HG03354 (cell line): ENCODE results near the gene SEC24C.
"Not testable (repeated sequence)": the region's sequence is repeated elsewhere in the genome, so short reads cannot be mapped to it uniquely, and the experiment has no call there.

Source experiments
- ATAC-seq: cut with Tn5 transposase; IDR thresholded peaks from one replicate; pipeline ENCODE4 v1.9.1; 2021; ENCODE audit warnings: mild to moderate bottlenecking; ENCODE audit not compliant: unreplicated experiment, poor library complexity, severe bottlenecking

SEC24C gene, protein sequence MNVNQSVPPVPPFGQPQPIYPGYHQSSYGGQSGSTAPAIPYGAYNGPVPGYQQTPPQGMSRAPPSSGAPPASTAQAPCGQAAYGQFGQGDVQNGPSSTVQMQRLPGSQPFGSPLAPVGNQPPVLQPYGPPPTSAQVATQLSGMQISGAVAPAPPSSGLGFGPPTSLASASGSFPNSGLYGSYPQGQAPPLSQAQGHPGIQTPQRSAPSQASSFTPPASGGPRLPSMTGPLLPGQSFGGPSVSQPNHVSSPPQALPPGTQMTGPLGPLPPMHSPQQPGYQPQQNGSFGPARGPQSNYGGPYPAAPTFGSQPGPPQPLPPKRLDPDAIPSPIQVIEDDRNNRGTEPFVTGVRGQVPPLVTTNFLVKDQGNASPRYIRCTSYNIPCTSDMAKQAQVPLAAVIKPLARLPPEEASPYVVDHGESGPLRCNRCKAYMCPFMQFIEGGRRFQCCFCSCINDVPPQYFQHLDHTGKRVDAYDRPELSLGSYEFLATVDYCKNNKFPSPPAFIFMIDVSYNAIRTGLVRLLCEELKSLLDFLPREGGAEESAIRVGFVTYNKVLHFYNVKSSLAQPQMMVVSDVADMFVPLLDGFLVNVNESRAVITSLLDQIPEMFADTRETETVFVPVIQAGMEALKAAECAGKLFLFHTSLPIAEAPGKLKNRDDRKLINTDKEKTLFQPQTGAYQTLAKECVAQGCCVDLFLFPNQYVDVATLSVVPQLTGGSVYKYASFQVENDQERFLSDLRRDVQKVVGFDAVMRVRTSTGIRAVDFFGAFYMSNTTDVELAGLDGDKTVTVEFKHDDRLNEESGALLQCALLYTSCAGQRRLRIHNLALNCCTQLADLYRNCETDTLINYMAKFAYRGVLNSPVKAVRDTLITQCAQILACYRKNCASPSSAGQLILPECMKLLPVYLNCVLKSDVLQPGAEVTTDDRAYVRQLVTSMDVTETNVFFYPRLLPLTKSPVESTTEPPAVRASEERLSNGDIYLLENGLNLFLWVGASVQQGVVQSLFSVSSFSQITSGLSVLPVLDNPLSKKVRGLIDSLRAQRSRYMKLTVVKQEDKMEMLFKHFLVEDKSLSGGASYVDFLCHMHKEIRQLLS

DNA sequence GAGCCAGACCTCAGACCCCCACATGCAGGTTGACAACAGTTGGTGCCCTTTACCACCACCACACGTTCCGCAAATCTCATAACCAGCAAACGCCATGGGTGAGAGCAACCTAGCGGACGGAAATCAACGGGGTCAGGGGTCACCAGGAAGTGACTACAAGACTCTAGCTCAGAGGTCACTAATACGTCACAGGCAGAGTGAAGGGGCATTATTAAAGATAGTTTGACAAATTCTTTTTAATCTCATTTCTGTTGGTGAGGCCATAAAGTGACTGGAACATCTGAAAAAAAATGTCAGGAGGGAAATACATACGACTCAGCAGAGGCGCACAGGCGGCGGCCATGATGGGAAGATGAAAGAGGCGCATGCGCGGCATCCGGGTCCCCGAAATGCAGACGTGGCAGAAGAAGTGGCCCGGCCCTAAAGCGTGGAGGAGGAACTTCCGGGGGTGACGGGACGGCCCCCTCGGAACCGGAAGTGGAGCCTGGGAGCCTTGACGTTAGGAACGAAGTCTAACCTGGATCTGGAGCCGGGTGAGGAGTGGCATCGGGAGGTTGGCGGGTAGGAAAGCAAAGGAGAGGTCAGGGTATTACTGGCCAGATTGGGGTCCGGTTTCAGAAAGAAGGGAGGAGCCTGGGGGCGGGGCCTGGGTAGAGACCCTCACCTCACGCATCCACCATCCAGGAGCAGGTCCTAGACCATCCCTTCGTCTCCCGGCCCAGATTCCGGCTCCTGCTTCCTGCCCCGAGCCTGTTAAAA is at the start of gene SEC24C:
SEC24C (plus strand) TSS at position 468 of the 759 bp plus-strand sequence. CDS start 2,461 bp downstream, outside the sequence.
- ATAC-seq: peak; percentile 90

DNA sequence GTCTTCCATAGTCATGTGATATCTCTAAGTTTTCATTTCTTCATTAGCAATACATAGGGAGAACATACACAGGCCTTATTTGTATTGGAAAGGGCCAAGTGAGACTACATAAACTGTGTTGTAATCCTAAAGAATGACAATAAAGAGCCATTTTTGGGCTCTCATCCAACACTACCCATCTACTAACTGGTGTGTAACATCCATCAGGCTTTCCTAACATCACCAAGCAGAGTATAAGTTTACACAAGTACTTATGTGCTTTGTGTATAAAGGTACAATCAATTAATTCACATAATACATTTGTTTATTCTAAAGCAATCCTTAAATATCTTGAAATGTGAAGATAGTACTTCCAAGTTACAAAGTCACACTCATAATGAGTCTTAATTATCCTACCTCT is 48.9 kb upstream of the SEC24C start:
- not testable (repeated sequence) for ATAC-seq

DNA sequence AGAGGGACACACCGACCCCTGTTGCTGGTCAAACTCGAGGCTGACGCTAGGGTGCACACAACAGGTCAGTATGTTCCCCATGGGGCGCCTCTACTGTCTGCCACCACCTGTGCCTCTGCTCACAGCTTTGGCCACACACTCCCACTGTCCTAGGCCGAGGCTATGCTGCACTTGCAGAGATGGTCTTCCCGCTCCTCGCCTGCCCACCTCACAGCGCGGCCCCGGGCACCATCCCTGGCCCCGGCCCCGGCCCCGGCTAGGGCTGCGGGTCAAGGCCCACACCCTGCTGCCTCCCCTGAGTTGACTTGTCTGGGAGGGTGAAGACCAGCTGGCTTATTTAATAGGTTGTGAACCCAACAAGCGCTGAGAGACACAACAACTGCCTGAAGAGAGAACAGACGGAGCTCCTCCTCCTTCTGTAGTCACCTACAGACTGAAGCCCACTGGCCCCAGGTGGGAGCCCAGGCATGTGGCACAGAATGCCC is 46.5 kb upstream of the SEC24C start, which contains the start of gene AGAP5:
AGAP5 (minus strand) TSS at position 435 of the 485 bp plus-strand sequence; CDS start at position 81, 354 bp downstream.
- not testable (repeated sequence) for ATAC-seq

DNA sequence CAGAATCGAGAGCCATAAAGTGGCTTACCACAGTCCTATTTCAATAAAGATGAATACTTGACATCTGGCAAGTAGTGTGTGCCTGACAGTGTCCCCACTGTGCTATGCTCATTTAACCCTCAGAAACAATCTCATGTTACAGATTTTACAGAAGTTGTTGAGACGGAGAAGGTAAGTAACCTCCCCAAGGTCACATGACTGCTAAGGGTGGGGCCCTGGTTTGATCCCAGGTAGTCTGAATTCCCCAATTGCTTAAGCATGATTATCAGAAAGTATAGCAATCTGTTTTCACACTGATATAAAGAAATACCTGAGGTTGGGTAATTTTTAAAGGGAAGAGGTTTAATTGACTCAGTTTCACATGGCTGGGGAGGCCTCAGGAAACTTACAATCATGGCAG is 45.4 kb upstream of the SEC24C start:
- ATAC-seq: not testable (repeated sequence)

DNA sequence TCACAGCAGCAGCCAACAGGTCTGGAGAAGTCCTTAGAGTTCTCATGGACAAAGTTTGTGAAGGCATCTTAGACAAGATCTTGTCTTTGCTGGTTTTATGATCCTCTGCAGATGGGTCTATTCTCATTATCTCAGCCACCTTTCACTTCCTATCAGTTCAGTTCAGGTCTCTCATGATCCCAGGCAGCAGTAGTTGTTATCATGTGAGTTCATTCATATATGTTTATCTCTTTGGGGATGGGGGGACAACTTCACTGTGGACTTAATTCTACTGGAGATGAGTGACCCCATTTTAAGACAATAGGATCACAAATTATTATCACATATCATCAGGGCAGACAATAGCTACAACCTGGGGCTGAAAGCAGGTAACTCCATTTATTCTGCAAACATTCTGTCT is 40.2 kb upstream of the SEC24C start:
- not testable (repeated sequence) for ATAC-seq

DNA sequence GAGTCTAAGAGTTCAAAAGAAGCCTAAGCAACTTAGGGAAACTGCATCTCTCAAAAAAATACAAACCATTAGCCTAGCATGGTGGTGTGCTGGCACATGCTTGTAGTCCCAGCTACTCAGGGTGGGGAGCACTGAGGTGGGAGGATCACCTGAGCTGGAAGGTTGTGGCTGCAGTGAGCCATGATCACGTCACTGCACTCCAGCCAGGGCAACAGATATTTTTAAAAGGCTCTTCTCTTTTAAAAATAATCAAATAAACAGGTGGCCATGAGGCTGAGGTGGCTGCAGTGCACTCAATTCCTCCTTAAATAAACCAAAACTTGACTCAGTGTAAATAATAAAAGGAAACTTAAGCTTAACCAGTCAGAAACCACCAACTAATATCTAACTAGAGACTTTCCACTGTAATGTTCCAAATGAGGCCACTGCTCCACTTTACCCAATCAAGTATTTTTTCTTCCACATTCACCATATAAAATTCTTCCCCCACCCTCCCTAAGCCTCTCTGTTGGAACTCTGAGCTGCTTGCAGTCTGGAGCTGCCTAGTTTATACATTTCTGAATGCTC is 38.6 kb upstream of the SEC24C start:
- ATAC-seq: not testable (repeated sequence)

DNA sequence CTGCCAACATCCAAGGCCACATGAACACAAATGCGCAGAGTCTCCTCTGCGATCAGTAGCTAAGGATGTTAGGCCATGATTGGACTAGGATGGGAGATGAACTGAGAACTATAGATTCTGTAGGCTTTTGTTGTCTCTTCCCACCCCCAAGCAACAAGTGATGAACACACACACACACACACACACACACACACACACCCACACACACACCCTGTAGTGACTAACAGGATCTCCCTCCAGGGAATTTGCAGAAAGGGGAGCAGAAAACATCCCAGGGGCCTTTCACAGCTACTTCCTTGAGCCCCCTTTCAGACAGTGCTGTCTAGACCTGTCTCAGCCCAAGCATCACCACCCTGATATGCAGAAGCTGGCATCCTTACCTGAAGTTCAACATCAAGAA is 37.7 kb upstream of the SEC24C start:
- ATAC-seq: not testable (repeated sequence)

DNA sequence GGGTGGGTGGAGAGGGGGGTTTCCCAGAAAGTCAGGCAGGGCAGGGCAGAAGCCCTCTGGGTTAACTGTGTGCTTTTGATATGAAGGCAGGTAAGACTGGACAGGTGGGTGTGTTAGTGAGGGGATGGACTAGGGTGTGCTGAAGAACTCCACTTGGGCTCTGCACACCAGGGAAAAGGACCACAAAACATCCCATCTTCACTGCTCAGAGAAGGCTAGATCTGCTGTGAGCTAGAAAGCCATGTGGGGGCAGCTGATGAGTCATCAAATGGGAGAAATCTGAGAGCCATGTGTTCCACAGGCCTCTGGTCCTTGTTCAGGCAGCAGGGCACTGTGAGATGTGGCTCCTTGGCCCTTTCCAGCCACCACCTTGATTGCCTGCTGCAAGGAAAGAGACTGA is 36.5 kb upstream of the SEC24C start:
- not testable (repeated sequence) for ATAC-seq

DNA sequence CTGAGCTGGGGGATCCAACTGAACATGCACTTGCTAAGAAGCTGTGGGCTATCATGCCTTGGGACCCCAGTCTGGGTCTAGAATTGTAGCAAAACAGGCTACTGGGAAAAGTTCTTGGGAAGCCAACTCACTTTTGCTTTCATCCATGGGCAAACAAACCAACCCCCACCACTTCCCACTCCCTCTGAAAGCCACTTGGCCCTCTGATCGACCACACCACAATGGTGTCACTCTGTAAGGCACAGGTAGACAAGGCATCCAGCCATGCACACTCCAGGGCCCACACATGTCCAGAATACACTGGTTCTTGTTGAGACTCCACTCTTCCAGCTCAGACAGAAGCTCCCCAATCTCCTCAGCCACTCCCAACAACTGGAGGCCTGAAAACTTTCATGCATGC is 36.0 kb upstream of the SEC24C start:
- ATAC-seq: not testable (repeated sequence)

DNA sequence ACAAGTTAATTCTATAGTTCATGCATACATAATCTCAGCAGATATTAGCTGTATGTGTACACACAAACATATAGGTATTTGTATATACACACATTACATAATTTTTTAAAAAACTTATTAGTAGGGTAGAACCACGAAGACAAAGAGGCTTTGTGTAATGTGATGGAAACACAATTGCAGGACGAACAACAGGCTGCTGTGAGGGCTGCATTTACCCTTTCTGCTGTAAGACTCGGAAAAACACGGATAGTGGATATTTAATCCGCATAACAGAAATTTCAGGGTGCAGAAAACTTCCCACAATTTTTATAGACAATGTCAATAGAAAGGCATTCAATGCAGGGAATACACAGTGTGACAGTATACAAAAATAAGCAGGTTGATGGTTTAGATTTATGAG is 32.5 kb upstream of the SEC24C start:
- not testable (repeated sequence) for ATAC-seq

DNA sequence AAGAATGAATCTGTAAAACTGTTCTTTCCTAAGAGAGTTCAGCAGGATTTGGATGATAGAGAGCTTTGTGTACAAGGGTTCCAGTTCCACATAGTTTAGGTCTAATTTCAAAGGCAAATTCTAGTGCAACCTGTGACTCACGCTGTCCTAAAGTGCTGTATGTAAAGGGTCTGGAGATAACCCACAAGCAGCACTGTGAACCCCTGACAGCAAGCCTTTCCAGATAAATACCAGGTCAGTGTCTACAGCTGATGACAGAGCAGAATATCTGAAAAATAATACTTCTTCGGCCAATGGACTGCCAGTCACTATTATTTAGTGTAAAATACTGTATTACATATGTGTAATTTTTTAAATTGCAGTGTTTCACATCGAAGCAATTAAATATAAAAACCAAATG is 30.3 kb upstream of the SEC24C start:
- ATAC-seq: not testable (repeated sequence)

DNA sequence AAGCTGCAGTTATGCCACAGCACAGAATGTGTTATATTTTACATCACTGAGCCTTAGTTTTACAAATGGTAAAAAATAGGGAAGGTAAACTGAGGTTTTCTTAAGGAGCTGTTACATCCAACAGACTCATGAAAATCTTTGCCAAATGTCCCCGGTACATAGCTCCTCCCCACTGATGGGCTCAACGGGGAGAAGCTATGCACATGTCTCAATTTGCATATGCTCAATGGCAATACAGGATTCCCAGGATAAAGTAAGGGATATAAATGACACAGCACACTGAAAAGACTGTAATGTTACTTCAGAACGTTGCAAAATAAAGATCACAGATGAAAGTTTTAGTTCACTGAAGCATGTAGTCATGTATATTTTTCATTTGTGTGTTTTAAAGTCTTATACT is 29.7 kb upstream of the SEC24C start:
- not testable (repeated sequence) for ATAC-seq

DNA sequence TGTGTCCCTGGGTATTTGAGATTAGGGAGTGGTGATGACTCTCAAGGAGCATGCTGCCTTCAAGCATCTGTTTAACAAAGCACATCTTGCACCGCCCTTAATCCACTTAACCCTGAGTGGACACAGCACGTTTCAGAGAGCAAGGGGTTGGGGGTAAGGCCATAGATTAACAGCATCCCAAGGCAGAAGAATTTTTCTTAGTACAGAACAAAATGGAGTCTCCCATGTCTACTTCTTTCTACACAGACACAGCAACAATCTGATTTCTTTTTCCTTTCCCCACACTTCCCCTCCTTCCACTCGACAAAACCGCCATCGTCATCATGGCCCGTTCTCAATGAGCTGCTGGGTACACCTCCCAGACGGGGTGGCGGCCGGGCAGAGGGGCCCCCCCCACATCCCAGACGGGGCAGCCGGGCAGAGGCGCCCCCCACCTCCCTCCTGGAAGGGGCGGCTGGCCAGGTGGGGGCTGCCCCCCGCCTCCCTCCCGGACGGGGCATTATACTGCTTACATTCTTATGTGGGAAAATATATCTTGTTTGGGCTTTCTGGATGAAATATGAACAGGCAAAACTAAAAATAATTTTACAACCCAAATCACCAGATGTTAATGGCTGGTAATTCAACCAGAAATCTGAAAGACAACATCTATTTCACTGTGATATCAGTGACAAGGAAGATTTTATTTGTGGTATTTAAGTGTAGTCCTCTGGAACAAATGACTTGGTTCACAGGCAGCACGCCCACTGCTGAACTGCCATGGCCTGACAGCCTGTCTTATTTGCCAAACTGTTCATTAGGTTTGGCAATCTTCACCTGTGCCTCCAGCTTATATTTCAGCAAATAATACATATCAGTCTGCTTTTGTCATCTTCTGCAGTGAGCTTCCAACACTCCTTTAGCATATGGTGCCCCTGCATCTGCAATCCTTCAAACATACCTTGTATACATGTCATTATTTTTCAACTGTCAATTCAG is 28.7 kb upstream of the SEC24C start:
- not testable (repeated sequence) for ATAC-seq

DNA sequence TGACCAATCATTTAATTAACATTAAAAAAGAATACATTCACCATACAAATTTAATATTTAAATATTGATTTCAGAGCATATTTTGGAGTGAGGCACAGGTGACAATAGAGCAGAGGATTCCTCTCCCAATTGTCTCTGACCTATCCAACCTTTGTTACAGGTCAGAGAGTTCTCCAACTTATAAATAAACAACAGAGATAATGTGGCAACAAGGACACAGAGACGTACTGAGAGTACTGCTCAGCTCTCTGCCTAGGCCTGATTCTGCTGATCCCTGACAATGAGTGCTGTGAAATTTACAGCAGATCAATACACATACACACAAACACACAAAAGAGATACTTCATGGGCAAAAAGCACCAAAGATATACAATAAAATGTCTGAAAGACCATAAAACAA is 27.9 kb upstream of the SEC24C start:
- ATAC-seq: no peak

DNA sequence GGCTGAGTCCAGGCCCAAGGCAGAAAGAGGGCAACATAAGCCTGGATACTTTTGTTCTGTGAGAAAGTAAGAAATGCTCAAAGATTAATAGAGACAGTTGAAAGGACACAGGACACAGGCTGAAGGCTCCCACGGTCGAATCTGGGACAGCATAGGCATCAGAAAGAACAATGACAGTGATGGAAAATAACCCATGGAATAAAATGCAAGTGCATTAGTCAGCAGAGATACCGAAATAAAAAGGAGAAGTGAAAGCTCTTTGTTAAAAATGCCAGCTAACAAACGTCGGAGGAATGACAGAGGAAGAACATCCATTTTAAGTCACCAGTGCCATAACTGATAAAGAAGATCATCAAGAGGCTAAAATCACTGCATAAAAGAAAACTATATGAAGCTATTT is 26.6 kb upstream of the SEC24C start:
- ATAC-seq: no peak

DNA sequence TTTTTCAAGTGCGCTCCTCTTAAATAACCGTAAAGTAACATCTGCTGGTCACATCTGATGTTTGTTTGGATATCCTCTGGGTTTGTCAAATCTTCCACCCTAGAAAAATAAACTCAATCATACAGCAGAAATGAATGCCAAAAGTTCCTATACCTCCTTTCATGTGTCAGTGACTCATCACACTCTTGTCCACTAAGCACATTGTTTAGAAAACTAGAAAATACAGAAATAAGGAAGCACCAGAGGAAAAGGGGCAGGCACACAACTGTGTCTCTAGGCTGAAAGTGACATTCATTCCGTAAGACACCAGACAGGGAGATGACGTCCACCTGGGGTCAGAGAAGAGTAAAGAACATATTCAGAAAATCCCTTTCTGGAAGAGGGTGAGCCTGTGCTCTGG is 23.6 kb upstream of the SEC24C start:
- not testable (repeated sequence) for ATAC-seq

DNA sequence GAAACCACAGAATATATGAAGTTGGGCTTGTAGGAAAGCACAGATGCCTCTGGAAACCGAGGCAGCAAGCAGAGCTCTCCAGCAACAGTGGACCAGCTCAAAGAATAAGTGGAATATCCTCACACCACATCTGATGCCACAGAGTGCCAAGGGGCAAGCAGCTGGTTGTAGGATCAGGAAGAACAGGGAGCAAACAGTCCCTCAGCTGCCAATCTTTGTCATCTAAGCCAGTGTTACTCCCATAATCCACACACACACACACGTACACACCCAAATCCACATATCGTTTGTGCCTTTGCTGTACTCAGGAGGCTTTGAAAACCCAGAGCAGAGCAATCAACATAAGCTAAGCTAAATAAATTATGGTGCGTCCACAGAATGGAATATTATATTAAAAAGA is 20.7 kb upstream of the SEC24C start:
- ATAC-seq: no peak

DNA sequence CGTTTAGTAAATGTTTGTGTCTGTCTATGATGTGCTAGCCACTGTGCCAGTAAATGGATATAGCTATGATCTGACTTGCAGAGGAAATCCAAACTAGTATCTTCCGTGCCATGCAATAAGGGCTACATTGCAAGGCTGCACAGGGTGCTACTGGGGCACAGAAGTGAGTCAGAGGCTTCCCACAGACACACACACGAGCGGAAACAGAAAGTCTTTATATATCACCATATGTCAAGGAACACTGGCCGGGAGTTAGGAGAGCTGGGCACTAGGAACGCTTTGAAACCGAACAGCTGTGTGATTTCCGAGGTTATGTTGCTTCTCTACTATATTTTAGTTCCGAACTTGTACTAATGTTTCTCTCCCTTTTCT is 14.4 kb upstream of the SEC24C start:
- ATAC-seq: not testable (repeated sequence)
